HepG2 (cell line): ENCODE measurements around the gene HSD3B7. TPM values are rescaled to one million over a fixed set of nuclear protein-coding genes. Genes with fewer than 3 reads are reported as not detected.

Experiments
- CBX2 ChIP-seq, 2 experiments: fragments of 200-600 bp in 1 of 2; sonication (generic); formaldehyde crosslinking in 1 of 2; IDR thresholded peaks; 2 replicates each; pipeline versions ENCODE4 v1.7.0 to v1.8.1; 2018 to 2022; ENCODE audit warnings: low read depth in 2 of 2, low read length in 1 of 2, mild to moderate bottlenecking in 1 of 2, missing genetic modification reagents in 1 of 2
- FLYWCH1 ChIP-seq: sonication (generic); formaldehyde crosslinking; IDR thresholded peaks from 2 replicates; pipeline ENCODE4 v1.8.1; 2023; ENCODE audit warnings: mild to moderate bottlenecking, missing genetic modification reagents
- HNRNPUL1 ChIP-seq: fragments of 200-400 bp; formaldehyde crosslinking; IDR thresholded peaks from 2 replicates; pipeline ENCODE4 v1.6.1; 2017; ENCODE audit warnings: low read depth, mild to moderate bottlenecking, low read length, moderate library complexity
- MYPOP ChIP-seq: sonication (generic); formaldehyde crosslinking; IDR thresholded peaks from 2 replicates; pipeline ENCODE4 v1.8.1; 2023; ENCODE audit warnings: mild to moderate bottlenecking, moderate library complexity, missing genetic modification reagents
- SKIL ChIP-seq: sonication (generic); formaldehyde crosslinking; IDR thresholded peaks from 2 replicates; pipeline ENCODE4 v1.8.0; 2022; ENCODE audit warnings: missing genetic modification reagents, mild to moderate bottlenecking, moderate library complexity, borderline replicate concordance
- ZBTB40 ChIP-seq, 2 experiments: fragments of 450-650 bp in 1 of 2; sonication (generic) in 1 of 2; formaldehyde crosslinking in 1 of 2; IDR thresholded peaks; 2 replicates each; pipeline versions ENCODE4 v1.6.1 to v1.8.0; 2016 to 2022; ENCODE audit warnings: antibody characterized with exemption in 1 of 2, mild to moderate bottlenecking in 1 of 2, missing genetic modification reagents in 1 of 2
- ZNF512 ChIP-seq: sonication (generic); formaldehyde crosslinking; IDR thresholded peaks from 2 replicates; pipeline ENCODE4 v1.4.0; 2020; ENCODE audit warnings: mild to moderate bottlenecking, missing genetic modification reagents
- ZNF598 ChIP-seq: sonication (generic); formaldehyde crosslinking; IDR thresholded peaks from 2 replicates; pipeline ENCODE4 v1.5.1; 2020; ENCODE audit warnings: mild to moderate bottlenecking, missing genetic modification reagents, borderline replicate concordance
- ZNF878 ChIP-seq: sonication (generic); formaldehyde crosslinking; IDR thresholded peaks from 2 replicates; pipeline ENCODE4 v1.8.1; 2023; ENCODE audit warnings: mild to moderate bottlenecking, missing genetic modification reagents, moderate library complexity
- polyA plus RNA-seq, 8 experiments: library from polyadenylated mRNA; depleted of rRNA in 3 of 8; stranded (reverse) in 7 of 8; unstranded in 1 of 8; fragments of >200 nt; fragmentation: Illumina TruSeq in 4 of 8; extraction: Trizol in 4 of 8; gene quantifications; 2 replicates each; pipeline versions ENCODE4 v1.2.1 to v1.2.3, GENCODE V29; 2011 to 2016; ENCODE audit warnings: low read depth in 4 of 8, missing spikeins in 1 of 8, mixed read lengths in 1 of 8; ENCODE audit not compliant: insufficient read depth in 1 of 8
- total RNA-seq, 5 experiments: library from RNA; depleted of rRNA; stranded (reverse); fragments of >200 nt; fragmentation: Illumina TruSeq; extraction: Trizol; gene quantifications; 2 replicates each; pipeline ENCODE4 v1.2.3, GENCODE V29; 2016; ENCODE audit warnings: low read depth in 1 of 5
- TF ChIP-seq, protein P1 (sequence below): sonication (generic); formaldehyde crosslinking; IDR thresholded peaks from 2 replicates; pipeline ENCODE4 v1.5.0; 2020; ENCODE audit warnings: mild to moderate bottlenecking, missing genetic modification reagents, moderate library complexity

HSD3B7 gene
- total and polyA plus RNA-seq, 2 of the 13 experiments (the other 11 are each of a cell fraction or from before 2014, with no cell fraction given), result 32.9 to 69.7 TPM

GRCh38 chr16:30956601-30957455, 28.2 kb upstream of the HSD3B7 start (continued):
- TF ChIP-seq, protein P1, sequence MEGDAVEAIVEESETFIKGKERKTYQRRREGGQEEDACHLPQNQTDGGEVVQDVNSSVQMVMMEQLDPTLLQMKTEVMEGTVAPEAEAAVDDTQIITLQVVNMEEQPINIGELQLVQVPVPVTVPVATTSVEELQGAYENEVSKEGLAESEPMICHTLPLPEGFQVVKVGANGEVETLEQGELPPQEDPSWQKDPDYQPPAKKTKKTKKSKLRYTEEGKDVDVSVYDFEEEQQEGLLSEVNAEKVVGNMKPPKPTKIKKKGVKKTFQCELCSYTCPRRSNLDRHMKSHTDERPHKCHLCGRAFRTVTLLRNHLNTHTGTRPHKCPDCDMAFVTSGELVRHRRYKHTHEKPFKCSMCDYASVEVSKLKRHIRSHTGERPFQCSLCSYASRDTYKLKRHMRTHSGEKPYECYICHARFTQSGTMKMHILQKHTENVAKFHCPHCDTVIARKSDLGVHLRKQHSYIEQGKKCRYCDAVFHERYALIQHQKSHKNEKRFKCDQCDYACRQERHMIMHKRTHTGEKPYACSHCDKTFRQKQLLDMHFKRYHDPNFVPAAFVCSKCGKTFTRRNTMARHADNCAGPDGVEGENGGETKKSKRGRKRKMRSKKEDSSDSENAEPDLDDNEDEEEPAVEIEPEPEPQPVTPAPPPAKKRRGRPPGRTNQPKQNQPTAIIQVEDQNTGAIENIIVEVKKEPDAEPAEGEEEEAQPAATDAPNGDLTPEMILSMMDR (CRISPR knock-in tag), result peak; percentile 80
- TF ChIP-seq FLYWCH1 (CRISPR knock-in tag) (no peak), HNRNPUL1 (no peak), ZNF512 (CRISPR knock-in tag) (no peak), ZBTB40 (IDR thresholded peaks at IDR 0.05) (no peak), ZBTB40 (CRISPR knock-in tag; IDR thresholded peaks at IDR 0.05) (0 out of 2 replicates have a peak, but pooled peaks have one; percentile 7), ZNF598 (CRISPR knock-in tag) (no peak), CBX2 (IDR thresholded peaks at IDR 0.05; ENCODE audit: low read depth, low read length) (no peak), CBX2 (CRISPR knock-in tag; IDR thresholded peaks at IDR 0.05; ENCODE audit: low read depth) (no peak), ZNF878 (CRISPR knock-in tag) (no peak), SKIL (CRISPR knock-in tag) (no peak), MYPOP (CRISPR knock-in tag) (peak; percentile 24; the same call in 1 of the 2 replicates)
